Vagina (tissue), 2 donors: ENCODE data around the gene RELL1.

Experiments
- CTCF ChIP-seq, 3 experiments: fragments of 450-650 bp in 2 of 3; fragments of 200-600 bp in 1 of 3; sonication (generic) in 1 of 3; IDR thresholded peaks; one replicate each; pipeline ENCODE4 v1.5.1; 2017 to 2019; ENCODE audit warnings: antibody characterized with exemption in 3 of 3, mild to moderate bottlenecking in 2 of 3, moderate library complexity in 2 of 3
- POLR2A ChIP-seq, 2 donors: fragments of 450-650 bp; IDR thresholded peaks; one replicate each; pipeline ENCODE4 v1.6.1; 2017; ENCODE audit warnings: antibody characterized with exemption in 2 of 2, mild to moderate bottlenecking in 2 of 2, moderate library complexity in 2 of 2
- POLR2AphosphoS5 ChIP-seq, 2 donors: sonication (generic); formaldehyde crosslinking; IDR thresholded peaks; one replicate each; pipeline ENCODE4 v1.9.0; 2017; ENCODE audit warnings: antibody characterized with exemption in 2 of 2, mild to moderate bottlenecking in 2 of 2, low read depth in 1 of 2; ENCODE audit not compliant: insufficient read depth in 1 of 2

- TF ChIP-seq CTCF (IDR thresholded peaks at IDR 0.05) (no peak), POLR2A (IDR thresholded peaks at IDR 0.05) (no peak), POLR2AphosphoS5 (IDR thresholded peaks at IDR 0.05; ENCODE audit: insufficient read depth in 1 of 2, low read depth in 1 of 2) (no peak)
These were observed 13.8 kb upstream of the RELL1 start for GRCh38 chr4:37699868-37700481.
